Measurements from ENCODE around the gene AS3MT.

AS3MT gene

DNA sequence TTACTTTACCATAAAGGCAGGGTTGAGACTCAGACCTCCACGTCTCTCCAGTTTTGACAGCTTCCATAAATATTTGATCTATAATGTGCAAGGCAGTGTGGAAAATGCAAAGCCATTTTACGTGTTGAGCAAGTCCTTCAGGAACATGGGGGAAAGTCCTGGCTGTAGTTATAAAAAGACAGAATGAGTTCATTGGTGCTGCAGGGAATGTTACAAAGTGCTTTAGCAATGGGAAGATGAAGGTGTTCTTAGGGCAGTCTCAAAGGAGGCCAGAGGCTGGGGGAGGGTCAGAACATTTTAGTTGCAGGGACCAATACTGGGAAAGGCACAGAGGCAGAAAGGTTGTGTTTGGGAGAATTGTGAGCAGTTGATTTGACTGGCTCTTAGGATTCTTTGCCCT lies 76.7 kb downstream of the AS3MT start:
- H3K9ac ChIP-seq (ENCODE audit: low read length): no peak overlapping the region
- no peak overlapping the region for H3K27ac ChIP-seq (ENCODE audit: low read length)
- H3K27me3 ChIP-seq (replicated peaks; ENCODE audit: insufficient read depth, low read length): no peaks in the 10 kb centered on the region
- H3K9me3 ChIP-seq (replicated peaks; ENCODE audit: insufficient read depth, low read length): no peaks in the 10 kb centered on the region
- TF ChIP-seq, protein P1, sequence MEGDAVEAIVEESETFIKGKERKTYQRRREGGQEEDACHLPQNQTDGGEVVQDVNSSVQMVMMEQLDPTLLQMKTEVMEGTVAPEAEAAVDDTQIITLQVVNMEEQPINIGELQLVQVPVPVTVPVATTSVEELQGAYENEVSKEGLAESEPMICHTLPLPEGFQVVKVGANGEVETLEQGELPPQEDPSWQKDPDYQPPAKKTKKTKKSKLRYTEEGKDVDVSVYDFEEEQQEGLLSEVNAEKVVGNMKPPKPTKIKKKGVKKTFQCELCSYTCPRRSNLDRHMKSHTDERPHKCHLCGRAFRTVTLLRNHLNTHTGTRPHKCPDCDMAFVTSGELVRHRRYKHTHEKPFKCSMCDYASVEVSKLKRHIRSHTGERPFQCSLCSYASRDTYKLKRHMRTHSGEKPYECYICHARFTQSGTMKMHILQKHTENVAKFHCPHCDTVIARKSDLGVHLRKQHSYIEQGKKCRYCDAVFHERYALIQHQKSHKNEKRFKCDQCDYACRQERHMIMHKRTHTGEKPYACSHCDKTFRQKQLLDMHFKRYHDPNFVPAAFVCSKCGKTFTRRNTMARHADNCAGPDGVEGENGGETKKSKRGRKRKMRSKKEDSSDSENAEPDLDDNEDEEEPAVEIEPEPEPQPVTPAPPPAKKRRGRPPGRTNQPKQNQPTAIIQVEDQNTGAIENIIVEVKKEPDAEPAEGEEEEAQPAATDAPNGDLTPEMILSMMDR (IDR thresholded peaks at IDR 0.05; ENCODE audit: low read length): no peak
- TF ChIP-seq EZH2phosphoT487 (IDR thresholded peaks at IDR 0.05; ENCODE audit: low read length) (no peak), EZH2 (optimal IDR thresholded peaks at IDR 0.05; ENCODE audit: low read depth, low read length) (no peak)
- no peaks in the 10 kb centered on the region for H3K4me1 ChIP-seq (ENCODE audit: low read length)
- no peak overlapping the region for H2AFZ ChIP-seq (ENCODE audit: low read length)
- DNase-seq: no peak
- H3F3A ChIP-seq (ENCODE audit: insufficient read depth, low read length): no peaks in the 10 kb centered on the region
- no peaks in the 10 kb centered on the region for H3K79me2 ChIP-seq (ENCODE audit: low read length)
- no peak overlapping the region for H3K4me2 ChIP-seq (ENCODE audit: low read depth, low read length)
- no peak overlapping the region for H3K4me3 ChIP-seq (ENCODE audit: low read length)
- no peaks in the 10 kb centered on the region for H4K20me1 ChIP-seq (ENCODE audit: insufficient read depth, low read length)
- no peaks in the 10 kb centered on the region for H3K36me3 ChIP-seq (replicated peaks; ENCODE audit: insufficient read depth, low read length)
- H3K9me2 ChIP-seq (replicated peaks; ENCODE audit: insufficient read depth, low read length): no peaks in the 10 kb centered on the region

DNA sequence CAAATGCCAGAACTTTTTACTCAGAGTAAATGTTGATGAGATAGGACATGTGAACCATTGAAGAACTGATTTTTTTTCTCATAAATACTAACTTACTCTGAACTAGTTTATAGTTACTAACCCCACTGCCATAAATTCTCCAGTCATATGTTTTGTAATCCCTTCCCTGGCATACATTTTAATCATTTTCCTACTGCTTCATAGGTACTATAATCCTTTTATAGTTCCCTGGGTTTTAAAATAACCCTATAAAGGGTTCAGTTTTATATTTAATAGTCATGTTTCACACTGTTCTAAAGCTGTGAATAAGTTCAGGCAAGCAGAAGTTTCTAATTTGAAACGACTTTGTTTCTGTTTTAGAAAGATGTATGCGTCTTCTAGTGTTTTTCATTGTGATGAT lies 77.7 kb downstream of the AS3MT start:
- no peaks in the 10 kb centered on the region for H3F3A ChIP-seq (ENCODE audit: insufficient read depth, low read length)
- H3K4me2 ChIP-seq (ENCODE audit: low read depth, low read length): no peak overlapping the region
- H3K4me1 ChIP-seq (ENCODE audit: low read length): no peaks in the 10 kb centered on the region
- no peak overlapping the region for H3K27ac ChIP-seq (ENCODE audit: low read length)
- no peaks in the 10 kb centered on the region for H3K9me3 ChIP-seq (replicated peaks; ENCODE audit: insufficient read depth, low read length)
- H3K4me3 ChIP-seq (ENCODE audit: low read length): no peak overlapping the region
- no peaks in the 10 kb centered on the region for H3K36me3 ChIP-seq (replicated peaks; ENCODE audit: insufficient read depth, low read length)
- no peaks in the 10 kb centered on the region for H3K79me2 ChIP-seq (ENCODE audit: low read length)
- H2AFZ ChIP-seq (ENCODE audit: low read length): no peak overlapping the region
- no peak for DNase-seq
- no peaks in the 10 kb centered on the region for H3K27me3 ChIP-seq (replicated peaks; ENCODE audit: insufficient read depth, low read length)
- no peaks in the 10 kb centered on the region for H3K9me2 ChIP-seq (replicated peaks; ENCODE audit: insufficient read depth, low read length)
- H4K20me1 ChIP-seq (ENCODE audit: insufficient read depth, low read length): no peaks in the 10 kb centered on the region
- TF ChIP-seq EZH2phosphoT487 (IDR thresholded peaks at IDR 0.05; ENCODE audit: low read length) (no peak), EZH2 (optimal IDR thresholded peaks at IDR 0.05; ENCODE audit: low read depth, low read length) (no peak)
- TF ChIP-seq, protein P1 (IDR thresholded peaks at IDR 0.05; ENCODE audit: low read length): no peak
- H3K9ac ChIP-seq (ENCODE audit: low read length): no peak overlapping the region

DNA sequence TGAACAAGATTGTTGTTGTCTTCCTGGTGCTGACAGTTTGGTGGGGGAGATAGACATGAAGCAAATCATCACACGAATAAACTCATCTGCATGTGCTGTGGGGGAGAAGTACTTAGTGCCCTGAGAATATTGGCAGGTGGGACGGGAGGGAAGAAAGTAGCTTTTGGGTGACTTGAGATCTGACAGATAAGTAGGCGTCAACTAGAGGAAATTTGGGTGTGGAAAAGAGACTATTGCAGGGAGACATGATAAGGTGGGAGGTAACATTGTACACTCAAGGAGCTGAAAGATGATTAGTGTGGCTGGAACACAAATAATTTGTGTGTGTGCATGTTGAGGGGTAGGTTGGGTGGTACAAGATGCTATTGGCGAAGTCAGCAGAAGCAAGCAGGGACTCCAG lies 78.9 kb downstream of the AS3MT start:
- no peak for TF ChIP-seq EZH2phosphoT487 (IDR thresholded peaks at IDR 0.05; ENCODE audit: low read length)
- TF ChIP-seq, protein P1 (IDR thresholded peaks at IDR 0.05; ENCODE audit: low read length): no peak
- TF ChIP-seq EZH2 (optimal IDR thresholded peaks at IDR 0.05; ENCODE audit: low read depth, low read length): no peak
- Histone ChIP-seq H3K9me3 (replicated peaks; ENCODE audit: insufficient read depth, low read length) (no peaks in the 10 kb centered on the region), H3K36me3 (replicated peaks; ENCODE audit: insufficient read depth, low read length) (no peaks in the 10 kb centered on the region), H3K4me1 (ENCODE audit: low read length) (no peaks in the 10 kb centered on the region), H2AFZ (ENCODE audit: low read length) (no peak overlapping the region), H3K79me2 (ENCODE audit: low read length) (no peaks in the 10 kb centered on the region), H3K4me3 (ENCODE audit: low read length) (no peak overlapping the region), H3F3A (ENCODE audit: insufficient read depth, low read length) (no peaks in the 10 kb centered on the region), H3K9ac (ENCODE audit: low read length) (no peak overlapping the region), H4K20me1 (ENCODE audit: insufficient read depth, low read length) (no peaks in the 10 kb centered on the region), H3K9me2 (replicated peaks; ENCODE audit: insufficient read depth, low read length) (no peaks in the 10 kb centered on the region), H3K4me2 (ENCODE audit: low read depth, low read length) (no peak overlapping the region), H3K27ac (ENCODE audit: low read length) (no peak overlapping the region), H3K27me3 (replicated peaks; ENCODE audit: insufficient read depth, low read length) (no peaks in the 10 kb centered on the region)
- no peak for DNase-seq

Data from MM.1S (cell line).